COR-L47 (cell line): ENCODE measurements around the gene EIF4E3.

Experiments
- DNase-seq: peaks from one replicate; lab custom pipeline; 2025; lab: John Stamatoyannopoulos, UW

EIF4E3 gene

GRCh38 chr3:71649757-71650156, 75.4 kb downstream of the EIF4E3 start:
- no peak for DNase-seq

GRCh38 chr3:71647751-71648150, 77.5 kb downstream of the EIF4E3 start:
- no peak for DNase-seq

- no peak for DNase-seq
These were observed 78.2 kb downstream of the EIF4E3 start for GRCh38 chr3:71646971-71647370.

- no peak for DNase-seq
These were observed 80.1 kb downstream of the EIF4E3 start for GRCh38 chr3:71645140-71645539.

GRCh38 chr3:71641674-71642073, 83.5 kb downstream of the EIF4E3 start:
- no peak for DNase-seq

GRCh38 chr3:71640331-71640983, 84.7 kb downstream of the EIF4E3 start:
- DNase-seq = no peak

- DNase-seq = no peak
These were observed 88.7 kb downstream of the EIF4E3 start for GRCh38 chr3:71636482-71636881.

- DNase-seq = no peak
These were observed 89.2 kb downstream of the EIF4E3 start for GRCh38 chr3:71636001-71636400.

- DNase-seq = no peak
These were observed 90.5 kb downstream of the EIF4E3 start for GRCh38 chr3:71634671-71635070.

- no peak for DNase-seq
These were observed 95.5 kb downstream of the EIF4E3 start for GRCh38 chr3:71629711-71630110.

GRCh38 chr3:71629289-71629688, 95.9 kb downstream of the EIF4E3 start:
- DNase-seq = no peak

GRCh38 chr3:71628522-71628921, 96.7 kb downstream of the EIF4E3 start:
- DNase-seq = no peak

GRCh38 chr3:71625676-71626075, 99.5 kb downstream of the EIF4E3 start:
- no peak for DNase-seq
